Choroid plexus epithelial cell (primary cell): ENCODE data around the gene SHROOM4.
A peak's percentile ranks its signal among the peaks of the same experiment; 100 is the strongest.

Source experiments
- DNase-seq: peaks from one replicate; pipeline ENCODE4 v3.0.0-alpha.2; 2010; ENCODE audit warnings: low read depth
- H3K4me3 ChIP-seq: 2 replicates; pipeline ENCODE4 v1.5.1; 2011; ENCODE audit warnings: low read depth, mild to moderate bottlenecking, control low read depth, low read length, moderate library complexity
- TF ChIP-seq, protein P1 (sequence below): conservative IDR thresholded peaks from 2 replicates; pipeline ENCODE4 v1.5.1; 2011; ENCODE audit warnings: low read depth, mild to moderate bottlenecking, control low read depth, inconsistent platforms, low read length, moderate library complexity

Gene SHROOM4

GRCh38 chrX:50668860-50669259, 145.1 kb downstream of the SHROOM4 start:
- H3K4me3 ChIP-seq, result no peak overlapping the region
- TF ChIP-seq, protein P1, sequence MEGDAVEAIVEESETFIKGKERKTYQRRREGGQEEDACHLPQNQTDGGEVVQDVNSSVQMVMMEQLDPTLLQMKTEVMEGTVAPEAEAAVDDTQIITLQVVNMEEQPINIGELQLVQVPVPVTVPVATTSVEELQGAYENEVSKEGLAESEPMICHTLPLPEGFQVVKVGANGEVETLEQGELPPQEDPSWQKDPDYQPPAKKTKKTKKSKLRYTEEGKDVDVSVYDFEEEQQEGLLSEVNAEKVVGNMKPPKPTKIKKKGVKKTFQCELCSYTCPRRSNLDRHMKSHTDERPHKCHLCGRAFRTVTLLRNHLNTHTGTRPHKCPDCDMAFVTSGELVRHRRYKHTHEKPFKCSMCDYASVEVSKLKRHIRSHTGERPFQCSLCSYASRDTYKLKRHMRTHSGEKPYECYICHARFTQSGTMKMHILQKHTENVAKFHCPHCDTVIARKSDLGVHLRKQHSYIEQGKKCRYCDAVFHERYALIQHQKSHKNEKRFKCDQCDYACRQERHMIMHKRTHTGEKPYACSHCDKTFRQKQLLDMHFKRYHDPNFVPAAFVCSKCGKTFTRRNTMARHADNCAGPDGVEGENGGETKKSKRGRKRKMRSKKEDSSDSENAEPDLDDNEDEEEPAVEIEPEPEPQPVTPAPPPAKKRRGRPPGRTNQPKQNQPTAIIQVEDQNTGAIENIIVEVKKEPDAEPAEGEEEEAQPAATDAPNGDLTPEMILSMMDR, result no peak
- DNase-seq, result no peak

- no peak overlapping the region for H3K4me3 ChIP-seq
- TF ChIP-seq, protein P1, result no peak
- peak; percentile 2 for DNase-seq
These were observed 165.8 kb downstream of the SHROOM4 start for GRCh38 chrX:50648156-50648555.

DNA sequence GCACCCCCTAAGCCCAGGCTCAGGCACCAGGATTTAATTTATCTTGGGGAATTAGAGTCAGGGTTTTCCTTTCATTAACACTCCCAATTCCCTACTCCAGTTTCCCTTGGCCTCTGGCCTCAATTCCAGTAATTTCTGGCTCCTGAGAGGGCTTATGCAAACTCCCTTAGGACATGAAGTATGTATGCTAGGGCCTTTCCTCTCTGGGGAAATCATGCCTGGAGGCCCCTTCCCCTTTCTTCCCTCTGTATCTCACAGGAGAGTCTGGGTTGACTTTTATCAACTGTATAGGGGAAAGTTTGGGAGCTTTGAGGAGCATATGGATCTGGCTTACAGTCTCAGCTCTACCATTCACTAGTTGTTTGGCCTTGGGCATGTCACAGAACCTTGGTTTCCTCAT, 169.5 kb downstream of the SHROOM4 start:
- DNase-seq, result no peak
- no peak overlapping the region for H3K4me3 ChIP-seq
- TF ChIP-seq, protein P1, result no peak

DNA sequence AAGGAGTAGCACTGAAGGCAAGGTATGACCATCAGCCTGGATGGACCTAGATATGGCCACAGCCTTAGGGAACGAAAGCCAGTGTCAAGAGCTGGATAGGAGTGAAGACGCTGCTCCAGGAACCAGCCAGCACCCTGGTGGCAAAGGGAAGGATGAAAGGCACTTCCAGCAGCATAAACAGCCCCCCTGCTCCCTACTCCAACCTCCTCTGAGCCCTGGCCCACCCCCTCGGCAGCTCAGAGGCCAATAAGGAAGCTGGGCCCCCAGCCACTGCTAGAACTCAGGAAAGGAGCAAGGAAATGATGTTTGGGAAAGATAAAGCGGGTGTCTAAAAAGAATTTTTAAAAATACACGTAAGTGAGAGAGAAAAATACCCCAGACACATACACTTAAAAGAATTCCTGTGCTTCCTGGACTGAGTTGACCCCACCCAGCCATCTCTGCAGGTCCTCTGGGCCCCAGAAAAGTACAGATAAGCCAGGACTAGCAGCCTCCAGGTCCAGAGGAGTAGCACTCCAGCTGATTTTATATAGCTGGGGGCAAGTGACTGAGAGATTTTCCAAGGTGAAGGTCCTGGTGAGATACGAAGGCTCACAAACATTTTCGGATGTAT, 170.4 kb downstream of the SHROOM4 start:
- DNase-seq, result no peak

GRCh38 chrX:50638123-50638522, 175.9 kb downstream of the SHROOM4 start:
- H3K4me3 ChIP-seq, result no peak overlapping the region
- TF ChIP-seq, protein P1, result no peak
- DNase-seq, result peak; percentile 17

More for the DNA sequence above, 170.4 kb downstream of the SHROOM4 start:
- no peak overlapping the region for H3K4me3 ChIP-seq
- TF ChIP-seq, protein P1, result no peak

DNA sequence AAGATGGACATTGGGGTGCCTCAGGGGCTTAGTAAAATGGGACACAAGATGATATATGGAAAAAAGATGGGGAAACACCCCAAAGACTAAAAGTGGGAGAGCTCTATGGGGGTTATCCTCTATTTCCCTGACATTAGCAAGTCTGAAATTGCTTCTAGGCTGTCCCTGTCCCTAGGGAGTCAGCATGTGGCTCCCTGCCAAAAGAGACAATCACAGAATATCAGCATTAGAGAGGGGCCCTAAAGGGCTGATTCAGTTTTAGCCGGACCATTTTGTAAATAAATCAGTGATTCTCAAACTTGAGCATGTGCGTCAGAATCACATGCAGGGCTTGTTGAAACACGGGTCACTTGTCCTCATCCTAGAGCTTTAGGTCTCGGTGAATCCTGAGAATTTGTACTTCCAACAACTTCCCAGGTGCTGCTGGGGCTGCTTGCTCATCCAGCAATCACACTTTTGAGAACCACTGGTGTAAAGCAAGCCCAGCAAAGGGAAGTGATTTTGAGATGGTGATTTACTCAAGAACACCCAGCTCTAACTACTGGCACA, 178.1 kb downstream of the SHROOM4 start:
- TF ChIP-seq, protein P1, result no peak
- H3K4me3 ChIP-seq, result no peak overlapping the region
- peak; percentile 5 for DNase-seq

DNA sequence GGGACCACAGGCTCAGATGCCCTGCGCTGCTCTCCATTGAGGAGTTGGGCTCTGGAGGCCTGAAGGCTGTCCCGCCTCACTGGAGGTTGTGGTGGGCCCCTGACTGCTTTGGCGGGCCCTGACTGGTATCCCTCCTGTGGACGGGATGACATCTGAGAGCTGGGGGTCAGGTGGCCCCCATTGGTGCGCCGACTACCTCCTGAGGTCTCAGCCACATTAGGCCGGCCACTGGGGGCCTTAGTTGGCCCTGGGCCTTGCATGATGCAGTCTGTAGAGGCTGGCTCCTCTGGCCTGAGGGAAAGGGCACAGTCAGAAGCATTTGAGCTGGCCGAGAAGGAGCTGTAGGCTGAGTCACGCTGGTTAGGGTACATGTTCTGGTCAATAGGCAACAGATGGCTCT, 178.8 kb downstream of the SHROOM4 start:
- TF ChIP-seq, protein P1, result no peak
- DNase-seq, result no peak

More for the DNA sequence above, 178.8 kb downstream of the SHROOM4 start:
- H3K4me3 ChIP-seq, result no peak overlapping the region
